NCI-H2107 (cell line): ENCODE measurements around the gene CEP350.
"Not testable (repeated sequence)": the region's sequence is repeated elsewhere in the genome, so short reads cannot be mapped to it uniquely, and the experiment has no call there.

Experiments
- DNase-seq: peaks from one replicate; lab custom pipeline; 2025; lab: John Stamatoyannopoulos, UW

The CEP350 gene

GRCh38 chr1:180119837-180120236 is 165.2 kb downstream of the CEP350 start:
- no peak for DNase-seq

GRCh38 chr1:180123463-180123936 is 168.9 kb downstream of the CEP350 start:
- no peak for DNase-seq

GRCh38 chr1:180130651-180131050 is 176.0 kb downstream of the CEP350 start:
- no peak for DNase-seq

- no peak for DNase-seq
Observed at GRCh38 chr1:180131510-180131909, 176.9 kb downstream of the CEP350 start.

- no peak for DNase-seq
Observed at GRCh38 chr1:180133193-180133592, 178.6 kb downstream of the CEP350 start.

- not testable (repeated sequence) for DNase-seq
Observed at GRCh38 chr1:180133688-180134087, 179.1 kb downstream of the CEP350 start.

- no peak for DNase-seq
Observed at GRCh38 chr1:180135535-180135934, 180.9 kb downstream of the CEP350 start.

- DNase-seq, result no peak
Observed at GRCh38 chr1:180136331-180136967, 181.8 kb downstream of the CEP350 start.

GRCh38 chr1:180136968-180137356 is 182.4 kb downstream of the CEP350 start:
- no peak for DNase-seq

- no peak for DNase-seq
Observed at GRCh38 chr1:180137776-180138175, 183.2 kb downstream of the CEP350 start.

GRCh38 chr1:180141381-180141934 is 186.8 kb downstream of the CEP350 start:
- no peak for DNase-seq

GRCh38 chr1:180143359-180143758 is 188.7 kb downstream of the CEP350 start:
- no peak for DNase-seq

- no peak for DNase-seq
Observed at GRCh38 chr1:180144659-180145357, 190.2 kb downstream of the CEP350 start.

GRCh38 chr1:180145446-180145845 is 190.8 kb downstream of the CEP350 start:
- DNase-seq, result no peak

GRCh38 chr1:180150982-180151381 is 196.4 kb downstream of the CEP350 start:
- DNase-seq, result no peak

GRCh38 chr1:180151508-180151907 is 196.9 kb downstream of the CEP350 start:
- DNase-seq, result no peak

- DNase-seq, result no peak
Observed at GRCh38 chr1:180152588-180152987, 198.0 kb downstream of the CEP350 start.

GRCh38 chr1:180153032-180153431 is 198.4 kb downstream of the CEP350 start:
- no peak for DNase-seq

- no peak for DNase-seq
Observed at GRCh38 chr1:180154003-180154324, 199.4 kb downstream of the CEP350 start.

GRCh38 chr1:180154325-180155181 is 199.9 kb downstream of the CEP350 start, which contains the start of gene QSOX1:
TSS of gene QSOX1 (plus strand) at chr1:180154869. CDS start at chr1:180154908, 39 bp downstream.
- peak; percentile 55 for DNase-seq

- DNase-seq, result no peak
Observed at GRCh38 chr1:180155182-180155682, 200.6 kb downstream of the CEP350 start.

- DNase-seq, result no peak
Observed at GRCh38 chr1:180156201-180156600, 201.6 kb downstream of the CEP350 start.
